Measurements from ENCODE around the gene SPOPL.

Gene SPOPL

DNA sequence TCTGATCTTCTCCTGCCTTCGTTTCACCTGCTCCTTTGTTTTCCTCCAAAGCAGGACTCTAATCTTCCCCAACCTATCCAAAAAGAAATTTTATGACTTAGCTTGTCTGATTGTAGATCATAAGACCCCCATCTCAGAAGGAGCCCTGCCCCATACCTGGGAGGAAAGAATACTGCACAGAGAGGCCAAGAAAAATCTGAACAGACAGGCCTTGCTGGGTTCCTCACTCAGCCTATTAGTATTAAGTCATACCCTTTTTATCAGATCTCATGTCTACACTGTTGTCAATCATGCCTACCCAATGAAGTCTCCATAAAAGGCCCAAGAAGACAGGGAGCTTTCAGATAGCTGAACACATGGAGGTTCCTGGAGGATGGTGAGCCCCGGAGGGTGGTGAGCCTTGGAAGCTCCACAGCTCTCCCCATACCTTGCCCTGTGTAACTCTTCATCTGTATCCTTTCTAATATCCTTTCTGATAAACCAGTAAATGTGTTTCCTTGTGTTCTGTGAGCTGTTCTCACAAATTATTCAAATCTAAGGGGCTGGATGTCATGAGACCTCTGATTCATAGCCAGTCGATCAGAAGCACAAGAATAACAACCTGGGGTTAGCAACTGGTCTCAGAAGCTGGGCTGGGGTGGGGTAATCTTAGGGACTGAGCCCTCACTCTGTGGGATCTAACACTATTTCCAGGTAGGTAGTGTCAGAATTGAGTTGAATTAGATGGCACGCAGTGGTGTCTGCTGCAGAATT, 108.8 kb downstream of the SPOPL start:
- TF ChIP-seq, protein P1, sequence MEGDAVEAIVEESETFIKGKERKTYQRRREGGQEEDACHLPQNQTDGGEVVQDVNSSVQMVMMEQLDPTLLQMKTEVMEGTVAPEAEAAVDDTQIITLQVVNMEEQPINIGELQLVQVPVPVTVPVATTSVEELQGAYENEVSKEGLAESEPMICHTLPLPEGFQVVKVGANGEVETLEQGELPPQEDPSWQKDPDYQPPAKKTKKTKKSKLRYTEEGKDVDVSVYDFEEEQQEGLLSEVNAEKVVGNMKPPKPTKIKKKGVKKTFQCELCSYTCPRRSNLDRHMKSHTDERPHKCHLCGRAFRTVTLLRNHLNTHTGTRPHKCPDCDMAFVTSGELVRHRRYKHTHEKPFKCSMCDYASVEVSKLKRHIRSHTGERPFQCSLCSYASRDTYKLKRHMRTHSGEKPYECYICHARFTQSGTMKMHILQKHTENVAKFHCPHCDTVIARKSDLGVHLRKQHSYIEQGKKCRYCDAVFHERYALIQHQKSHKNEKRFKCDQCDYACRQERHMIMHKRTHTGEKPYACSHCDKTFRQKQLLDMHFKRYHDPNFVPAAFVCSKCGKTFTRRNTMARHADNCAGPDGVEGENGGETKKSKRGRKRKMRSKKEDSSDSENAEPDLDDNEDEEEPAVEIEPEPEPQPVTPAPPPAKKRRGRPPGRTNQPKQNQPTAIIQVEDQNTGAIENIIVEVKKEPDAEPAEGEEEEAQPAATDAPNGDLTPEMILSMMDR (IDR thresholded peaks at IDR 0.05; ENCODE audit: low read depth, low read length) = no peak
- Histone ChIP-seq H3K27me3 (ENCODE audit: insufficient read depth, low read depth, severe bottlenecking) (no peaks in the 10 kb centered on the region), H3K9me3 (ENCODE audit: severe bottlenecking) (no peaks in the 10 kb centered on the region), H3K36me3 (no peaks in the 10 kb centered on the region), H3K4me3 (ENCODE audit: low read depth, low read length) (no peak overlapping the region), H3K27ac (no peak overlapping the region)
- DNase-seq = no peak

DNA sequence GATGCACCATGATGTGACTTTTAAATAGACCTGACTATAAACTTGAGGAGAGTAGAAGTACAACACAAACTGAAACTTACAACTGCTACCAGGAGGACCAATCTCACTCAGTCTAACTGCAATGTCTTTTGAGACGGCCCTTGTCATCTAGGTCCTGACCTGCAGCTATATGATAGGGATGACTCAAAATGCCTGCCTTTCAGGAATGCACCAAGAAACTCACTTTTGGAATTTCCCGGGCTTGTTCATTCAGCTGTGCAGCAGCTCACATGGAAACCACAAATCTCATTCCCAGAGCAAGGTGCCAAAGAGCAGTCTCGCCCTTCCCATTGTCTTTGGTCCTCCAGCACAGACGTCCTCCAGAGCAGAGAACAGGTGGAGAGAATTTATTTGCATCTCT, 113.7 kb downstream of the SPOPL start:
- no peak for DNase-seq
- Histone ChIP-seq H3K4me3 (ENCODE audit: low read depth, low read length) (no peak overlapping the region), H3K27ac (no peak overlapping the region), H3K27me3 (ENCODE audit: insufficient read depth, low read depth, severe bottlenecking) (no peaks in the 10 kb centered on the region), H3K9me3 (ENCODE audit: severe bottlenecking) (no peaks in the 10 kb centered on the region), H3K36me3 (no peaks in the 10 kb centered on the region)
- TF ChIP-seq, protein P1 (IDR thresholded peaks at IDR 0.05; ENCODE audit: low read depth, low read length) = no peak

DNA sequence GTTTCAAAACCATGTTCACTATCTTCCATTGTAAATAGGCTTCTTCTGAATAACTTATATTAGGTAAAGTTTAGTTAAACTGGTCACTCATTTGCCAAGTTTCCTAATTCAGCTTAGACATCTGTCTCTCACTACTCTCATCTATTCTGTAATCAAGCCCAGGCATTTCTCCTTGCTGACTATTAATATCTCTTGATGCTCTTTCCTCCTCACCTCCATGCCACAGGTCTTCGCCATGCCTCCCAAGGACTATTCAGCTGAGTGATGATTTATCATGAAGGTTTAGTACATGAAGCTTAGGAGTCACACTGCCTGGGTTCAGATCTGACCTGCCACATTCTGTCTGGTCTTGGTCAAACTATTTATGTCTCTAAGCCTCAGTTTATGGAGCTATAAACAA, 115.5 kb downstream of the SPOPL start:
- H3K4me3 ChIP-seq (ENCODE audit: low read depth, low read length) = no peak overlapping the region
- no peaks in the 10 kb centered on the region for H3K36me3 ChIP-seq
- no peaks in the 10 kb centered on the region for H3K9me3 ChIP-seq (ENCODE audit: severe bottlenecking)
- no peaks in the 10 kb centered on the region for H3K27me3 ChIP-seq (ENCODE audit: insufficient read depth, low read depth, severe bottlenecking)
- DNase-seq = no peak
- no peak overlapping the region for H3K27ac ChIP-seq
- TF ChIP-seq, protein P1 (IDR thresholded peaks at IDR 0.05; ENCODE audit: low read depth, low read length) = no peak

DNA sequence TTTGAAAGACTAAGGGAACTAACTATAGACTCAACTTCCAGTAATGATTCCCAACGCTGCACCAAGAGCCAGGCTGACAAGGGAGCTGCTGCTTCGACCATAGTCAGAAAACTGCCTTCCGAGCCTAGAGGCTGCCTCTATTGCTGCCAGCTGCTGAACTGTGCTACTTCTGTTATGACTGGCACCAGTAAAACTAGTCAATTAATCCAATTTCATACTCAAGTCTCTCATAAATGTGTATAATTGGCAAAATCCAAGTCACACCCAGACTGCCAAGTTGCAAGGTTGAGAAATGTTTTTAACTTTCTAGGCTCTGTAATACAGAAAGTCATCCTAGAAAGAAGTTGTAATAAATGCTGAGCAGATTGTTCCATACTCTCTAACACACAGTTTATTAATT, 117.4 kb downstream of the SPOPL start:
- Histone ChIP-seq H3K27me3 (ENCODE audit: insufficient read depth, low read depth, severe bottlenecking) (no peaks in the 10 kb centered on the region), H3K4me3 (ENCODE audit: low read depth, low read length) (no peak overlapping the region), H3K27ac (no peak overlapping the region), H3K36me3 (no peaks in the 10 kb centered on the region), H3K9me3 (ENCODE audit: severe bottlenecking) (no peaks in the 10 kb centered on the region)
- no peak for DNase-seq
- TF ChIP-seq, protein P1 (IDR thresholded peaks at IDR 0.05; ENCODE audit: low read depth, low read length) = no peak

DNA sequence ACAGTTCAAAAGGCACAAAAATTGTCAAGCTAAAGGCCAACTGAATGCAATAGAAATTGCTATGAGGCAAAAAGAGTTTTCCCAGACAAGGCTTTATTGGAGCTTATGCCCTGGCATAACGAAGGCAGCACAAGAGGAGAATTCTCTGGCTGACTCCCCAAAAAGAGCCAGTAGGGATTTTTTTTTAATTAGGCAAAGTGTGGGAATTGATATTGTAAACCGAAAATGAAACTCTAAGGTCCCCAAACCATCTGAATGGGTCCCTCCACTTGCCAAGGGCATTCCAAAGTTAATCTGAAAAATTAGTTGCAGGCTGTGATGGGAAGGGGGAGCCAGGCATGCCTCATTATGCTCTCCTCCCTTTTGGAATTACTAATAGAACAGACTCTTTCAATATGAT, 118.9 kb downstream of the SPOPL start:
- no peaks in the 10 kb centered on the region for H3K9me3 ChIP-seq (ENCODE audit: severe bottlenecking)
- H3K27ac ChIP-seq = no peak overlapping the region
- H3K27me3 ChIP-seq (ENCODE audit: insufficient read depth, low read depth, severe bottlenecking) = no peaks in the 10 kb centered on the region
- TF ChIP-seq, protein P1 (IDR thresholded peaks at IDR 0.05; ENCODE audit: low read depth, low read length) = no peak
- DNase-seq = no peak
- H3K36me3 ChIP-seq = no peaks in the 10 kb centered on the region
- H3K4me3 ChIP-seq (ENCODE audit: low read depth, low read length) = no peak overlapping the region

DNA sequence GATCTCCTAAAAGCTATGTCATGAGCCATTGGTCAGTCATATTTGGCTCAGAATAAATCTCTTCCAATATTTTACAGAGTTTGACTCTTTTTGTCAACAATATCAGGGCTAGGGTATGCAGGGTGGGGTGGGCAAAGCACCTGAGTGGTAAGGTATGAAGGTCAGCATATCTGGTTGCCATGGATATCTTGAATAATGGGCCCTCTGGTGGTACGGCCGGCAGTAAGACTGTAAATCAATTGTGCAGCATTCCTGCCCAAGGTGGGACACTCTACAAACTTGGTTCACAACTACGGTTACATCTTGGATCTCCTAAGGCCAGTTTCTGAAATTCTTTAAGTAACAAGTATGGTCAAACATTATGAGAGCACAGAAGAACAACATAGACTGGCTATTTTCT, 119.6 kb downstream of the SPOPL start:
- no peak for DNase-seq
- TF ChIP-seq, protein P1 (IDR thresholded peaks at IDR 0.05; ENCODE audit: low read depth, low read length) = no peak
- H3K4me3 ChIP-seq (ENCODE audit: low read depth, low read length) = no peak overlapping the region

More for the DNA sequence above, 119.6 kb downstream of the SPOPL start:
- no peaks in the 10 kb centered on the region for H3K36me3 ChIP-seq
- no peaks in the 10 kb centered on the region for H3K9me3 ChIP-seq (ENCODE audit: severe bottlenecking)
- H3K27me3 ChIP-seq (ENCODE audit: insufficient read depth, low read depth, severe bottlenecking) = no peaks in the 10 kb centered on the region
- H3K27ac ChIP-seq = no peak overlapping the region
